ENCODE data around the gene PEX6. TPM values are rescaled to one million over a fixed set of nuclear protein-coding genes. Genes with fewer than 3 reads are reported as not detected.

Gene PEX6
- total RNA-seq, 1 experiment from 2014 or later: 15.6 TPM

DNA sequence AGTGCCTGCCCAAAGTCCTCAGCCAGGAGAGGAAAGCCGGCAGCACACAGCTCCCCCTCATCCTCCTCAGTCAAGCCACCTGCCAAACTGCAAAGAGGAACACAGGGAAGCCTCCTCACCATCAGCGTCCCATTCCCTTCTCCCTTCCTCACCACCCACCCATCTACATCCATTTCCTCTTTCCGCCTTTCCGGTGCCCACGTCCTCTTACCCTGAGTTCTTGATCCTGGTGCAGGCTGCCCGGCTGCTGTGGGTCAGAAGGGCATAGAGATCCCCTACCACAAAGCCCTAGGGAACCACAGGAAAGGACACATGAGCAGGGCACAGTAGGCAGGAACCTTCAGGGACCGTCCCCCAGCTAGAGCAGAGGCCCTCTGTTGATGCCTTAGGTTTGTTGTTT, 12.4 kb downstream of the PEX6 start:
- Histone ChIP-seq H2BK120ac (ENCODE audit: low read depth, low read length, poor library complexity, severe bottlenecking) (no peak overlapping the region), H2BK20ac (ENCODE audit: low read depth, low read length, poor library complexity, severe bottlenecking) (no peak overlapping the region), H4K91ac (ENCODE audit: insufficient read length, low read depth, low read length) (no peak overlapping the region), H3K56ac (ENCODE audit: insufficient read length, low read depth, low read length) (no peak overlapping the region), H3K9ac (ENCODE audit: extremely low read depth, insufficient read length, low read length) (no peak overlapping the region), H3K14ac (ENCODE audit: insufficient read depth, low read length) (no peak overlapping the region), H3K27me3 (ENCODE audit: insufficient read depth, low read length) (no peaks in the 10 kb centered on the region), H3K79me2 (ENCODE audit: insufficient read depth, low read length) (no peaks in the 10 kb centered on the region), H3K79me1 (ENCODE audit: insufficient read depth, low read depth, low read length, poor library complexity, severe bottlenecking) (no peaks in the 10 kb centered on the region), H2BK12ac (ENCODE audit: insufficient read length, low read depth, low read length) (no peak overlapping the region), H4K5ac (ENCODE audit: insufficient read length, low read depth, low read length) (no peak overlapping the region), H3K4ac (ENCODE audit: low read depth, low read length) (no peak overlapping the region), H3K27ac (ENCODE audit: insufficient read length, low read depth, low read length) (no peak overlapping the region), H2BK5ac (ENCODE audit: insufficient read length, low read length) (no peak overlapping the region), H3K9me3 (ENCODE audit: control insufficient read depth, low read depth, low read length) (no peaks in the 10 kb centered on the region), H3T11ph (ENCODE audit: low read length) (no peak overlapping the region), H4K8ac (replicated peaks; ENCODE audit: insufficient read length, low read depth, low read length) (no peak overlapping the region), H3K23ac (ENCODE audit: insufficient read length, low read depth, low read length) (no peak overlapping the region), H3K23me2 (ENCODE audit: insufficient read length, low read depth, low read length, poor library complexity, severe bottlenecking) (no peaks in the 10 kb centered on the region), H4K20me1 (ENCODE audit: control insufficient read depth, insufficient read depth, insufficient read length) (no peaks in the 10 kb centered on the region), H2AK5ac (ENCODE audit: insufficient read length, low read length) (no peak overlapping the region), H3K4me1 (ENCODE audit: insufficient read depth, low read length) (no peaks in the 10 kb centered on the region), H2AFZ (ENCODE audit: low read length) (no peak overlapping the region), H3K4me2 (ENCODE audit: insufficient read depth, insufficient read length, low read length) (no peak overlapping the region), H3K18ac (ENCODE audit: insufficient read length, low read depth, low read length) (no peak overlapping the region), H2BK15ac (ENCODE audit: low read depth, low read length) (no peak overlapping the region)
- DNase-seq: no peak
- Mint-ChIP-seq H3K27me3 (ENCODE audit: low read depth) (peaks cover 7% of the 10 kb centered on the region), H3K9me3 (no peaks in the 10 kb centered on the region), H3K36me3 (ENCODE audit: insufficient read depth in 1 of 3, low read depth in 3 of 3) (peaks cover 0 to 38% (median 14%) of the 10 kb centered on the region in 3 experiments; a peak in 5 of 7 replicates), H3K4me1 (0 out of 4 replicates have a peak, but pooled peaks cover 0 to 2% of the 10 kb centered on the region in 2 experiments), H3K4me3 (no peak overlapping the region), H3K27ac (no peak overlapping the region; a peak in 1 of 7 replicates)
- 67% methylated on average over 3 of the region's 7 CpGs for WGBS (ENCODE audit: extremely low coverage, insufficient read length, low lambda C conversion rate)
- TF ChIP-seq, protein P1, sequence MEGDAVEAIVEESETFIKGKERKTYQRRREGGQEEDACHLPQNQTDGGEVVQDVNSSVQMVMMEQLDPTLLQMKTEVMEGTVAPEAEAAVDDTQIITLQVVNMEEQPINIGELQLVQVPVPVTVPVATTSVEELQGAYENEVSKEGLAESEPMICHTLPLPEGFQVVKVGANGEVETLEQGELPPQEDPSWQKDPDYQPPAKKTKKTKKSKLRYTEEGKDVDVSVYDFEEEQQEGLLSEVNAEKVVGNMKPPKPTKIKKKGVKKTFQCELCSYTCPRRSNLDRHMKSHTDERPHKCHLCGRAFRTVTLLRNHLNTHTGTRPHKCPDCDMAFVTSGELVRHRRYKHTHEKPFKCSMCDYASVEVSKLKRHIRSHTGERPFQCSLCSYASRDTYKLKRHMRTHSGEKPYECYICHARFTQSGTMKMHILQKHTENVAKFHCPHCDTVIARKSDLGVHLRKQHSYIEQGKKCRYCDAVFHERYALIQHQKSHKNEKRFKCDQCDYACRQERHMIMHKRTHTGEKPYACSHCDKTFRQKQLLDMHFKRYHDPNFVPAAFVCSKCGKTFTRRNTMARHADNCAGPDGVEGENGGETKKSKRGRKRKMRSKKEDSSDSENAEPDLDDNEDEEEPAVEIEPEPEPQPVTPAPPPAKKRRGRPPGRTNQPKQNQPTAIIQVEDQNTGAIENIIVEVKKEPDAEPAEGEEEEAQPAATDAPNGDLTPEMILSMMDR (conservative IDR thresholded peaks at IDR 0.05): no peak
